ENCODE data around the gene ABHD18. TPM values are rescaled to one million over a fixed set of nuclear protein-coding genes. Genes with fewer than 3 reads are reported as not detected.
A peak's percentile ranks its signal among the peaks of the same experiment; 100 is the strongest.
"Not testable (repeated sequence)": the region's sequence is repeated elsewhere in the genome, so short reads cannot be mapped to it uniquely, and the experiment has no call there.

The ABHD18 gene
- 10 to 100 TPM; 17.3 to 18.9 TPM for total RNA-seq

- ChIA-PET CTCF (interaction anchor here (0.8 to 1.7 kb wide), 8 partner anchors 12 to 321 kb away, joined by 3 to 7 read pairs (median 5); partner anchors contain the start of gene LARP1B), POLR2A (interaction anchor here (0.9 to 2.5 kb wide), 9 partner anchors 30 to 847 kb away, joined by 3 to 44 read pairs (median 6); partner anchors contain the start of genes HSPA4L, LARP1B, PGRMC2 and PLK4)
- intact Hi-C loops (cut with micrococcal nuclease) = loop anchor here (1.0 to 10.0 kb wide), 7 partner anchors 32 to 1130 kb away; partner anchors contain the start of genes C4orf33, HSPA4L, LARP1B and PLK4
- Mint-ChIP-seq H3K4me1 (ENCODE audit: low read depth) (peaks cover 38% of the 10 kb centered on the region), H3K36me3 (peaks cover 17% of the 10 kb centered on the region), H3K9me3 (no peaks in the 10 kb centered on the region), H3K27ac (peak within 1 kb of the TSS; percentile 95), H3K4me3 (peak within 1 kb of the TSS; percentile 94), H3K27me3 (no peaks in the 10 kb centered on the region)
- peak; percentile 100 for DNase-seq
Measured at GRCh38 chr4:127965062-127965802, at the start of gene ABHD18, which contains the start of gene MFSD8. TSS of gene ABHD18 (plus strand) at chr4:127965406. CDS start at chr4:127982956, 17,550 bp downstream. TSS of gene MFSD8 (minus strand) at chr4:127965173. CDS start at chr4:127965133, 40 bp downstream.

- Mint-ChIP-seq H3K4me1 (ENCODE audit: low read depth) (no peaks in the 10 kb centered on the region), H3K27me3 (no peaks in the 10 kb centered on the region), H3K4me3 (no peak overlapping the region), H3K36me3 (peaks cover 18% of the 10 kb centered on the region), H3K27ac (no peak overlapping the region), H3K9me3 (no peaks in the 10 kb centered on the region)
- intact Hi-C loops (cut with micrococcal nuclease) = no loop called here
- DNase-seq = no peak
- ChIA-PET CTCF (no interaction called here), POLR2A (no interaction called here)
Measured at GRCh38 chr4:127916512-127916911, 48.7 kb upstream of the ABHD18 start.

- Mint-ChIP-seq H3K36me3 (peaks cover 20% of the 10 kb centered on the region), H3K27me3 (no peaks in the 10 kb centered on the region), H3K27ac (no peak overlapping the region), H3K9me3 (no peaks in the 10 kb centered on the region), H3K4me1 (ENCODE audit: low read depth) (no peaks in the 10 kb centered on the region), H3K4me3 (no peak overlapping the region)
- DNase-seq = no peak
- ChIA-PET POLR2A (no interaction called here), CTCF (no interaction called here)
- intact Hi-C loops (cut with micrococcal nuclease) = no loop called here
Measured at GRCh38 chr4:127917151-127917550, 48.1 kb upstream of the ABHD18 start.

- no peak overlapping the region for H3K27ac Mint-ChIP-seq
- POLR2A ChIA-PET = no interaction called here
- intact Hi-C loops (cut with micrococcal nuclease) = no loop called here
- peaks cover 35% of the 10 kb centered on the region for H3K36me3 Mint-ChIP-seq
- CTCF ChIA-PET = no interaction called here
- H3K27me3 Mint-ChIP-seq = no peaks in the 10 kb centered on the region
- H3K4me1 Mint-ChIP-seq (ENCODE audit: low read depth) = no peaks in the 10 kb centered on the region
- DNase-seq = no peak
- H3K4me3 Mint-ChIP-seq = no peak overlapping the region
- no peaks in the 10 kb centered on the region for H3K9me3 Mint-ChIP-seq
Measured at GRCh38 chr4:127920521-127920920, 44.7 kb upstream of the ABHD18 start.

- ChIA-PET POLR2A (no interaction called here), CTCF (interaction anchor here (0.8 kb wide), 1 partner anchor 10 kb away, joined by 3 read pairs; no protein-coding TSS in a partner anchor)
- DNase-seq = no peak
- Mint-ChIP-seq H3K9me3 (peaks cover 5% of the 10 kb centered on the region), H3K4me3 (no peak overlapping the region), H3K4me1 (ENCODE audit: low read depth) (no peaks in the 10 kb centered on the region), H3K27me3 (no peaks in the 10 kb centered on the region), H3K27ac (no peak overlapping the region), H3K36me3 (peaks cover 45% of the 10 kb centered on the region)
- intact Hi-C loops (cut with micrococcal nuclease) = no loop called here
Measured at GRCh38 chr4:127922226-127922625, 43.0 kb upstream of the ABHD18 start.

GRCh38 chr4:127925720-127926119 is 39.5 kb upstream of the ABHD18 start:
- H3K36me3 Mint-ChIP-seq = peaks cover 43% of the 10 kb centered on the region
- POLR2A ChIA-PET; H3K27me3 Mint-ChIP-seq; H3K9me3 Mint-ChIP-seq; H3K27ac Mint-ChIP-seq; H3K4me1 Mint-ChIP-seq (ENCODE audit: low read depth); CTCF ChIA-PET; DNase-seq; H3K4me3 Mint-ChIP-seq; intact Hi-C loops (cut with micrococcal nuclease): not testable (repeated sequence)

GRCh38 chr4:127930175-127930574 is 35.0 kb upstream of the ABHD18 start:
- Mint-ChIP-seq H3K27ac (no peak overlapping the region), H3K4me3 (no peak overlapping the region), H3K36me3 (peaks cover 24% of the 10 kb centered on the region), H3K9me3 (peaks cover 5% of the 10 kb centered on the region), H3K4me1 (ENCODE audit: low read depth) (no peaks in the 10 kb centered on the region), H3K27me3 (no peaks in the 10 kb centered on the region)
- DNase-seq = no peak
- ChIA-PET POLR2A (no interaction called here), CTCF (no interaction called here)
- intact Hi-C loops (cut with micrococcal nuclease) = no loop called here

GRCh38 chr4:127931836-127932235 is 33.4 kb upstream of the ABHD18 start:
- H3K36me3 Mint-ChIP-seq = peaks cover 12% of the 10 kb centered on the region
- H3K9me3 Mint-ChIP-seq; H3K27me3 Mint-ChIP-seq; H3K4me1 Mint-ChIP-seq (ENCODE audit: low read depth); H3K27ac Mint-ChIP-seq; DNase-seq; intact Hi-C loops (cut with micrococcal nuclease); POLR2A ChIA-PET; H3K4me3 Mint-ChIP-seq: not testable (repeated sequence)
- CTCF ChIA-PET = interaction anchor here (1.2 kb wide), 1 partner anchor 10 kb away, joined by 3 read pairs; no protein-coding TSS in a partner anchor

GRCh38 chr4:127936974-127937373 is 28.2 kb upstream of the ABHD18 start:
- Mint-ChIP-seq H3K36me3 (peaks cover 18% of the 10 kb centered on the region), H3K27me3 (no peaks in the 10 kb centered on the region), H3K27ac (peak overlapping the region; percentile 3), H3K4me3 (no peak overlapping the region), H3K9me3 (no peaks in the 10 kb centered on the region), H3K4me1 (ENCODE audit: low read depth) (peaks cover 8% of the 10 kb centered on the region)
- intact Hi-C loops (cut with micrococcal nuclease) = no loop called here
- ChIA-PET POLR2A (no interaction called here), CTCF (no interaction called here)
- no peak for DNase-seq

GRCh38 chr4:127957105-127957504 is 8.1 kb upstream of the ABHD18 start:
- ChIA-PET CTCF (no interaction called here), POLR2A (no interaction called here)
- no peak overlapping the region for H3K4me3 Mint-ChIP-seq
- H3K36me3 Mint-ChIP-seq = peaks cover 10% of the 10 kb centered on the region
- H3K9me3 Mint-ChIP-seq = no peaks in the 10 kb centered on the region
- H3K27ac Mint-ChIP-seq = no peak overlapping the region
- DNase-seq = no peak
- H3K27me3 Mint-ChIP-seq = no peaks in the 10 kb centered on the region
- peaks cover 4% of the 10 kb centered on the region for H3K4me1 Mint-ChIP-seq (ENCODE audit: low read depth)
- intact Hi-C loops (cut with micrococcal nuclease) = no loop called here

- DNase-seq = no peak
- intact Hi-C loops (cut with micrococcal nuclease) = loop anchor here (10.0 kb wide), 1 partner anchor 1135 kb away; the partner anchor contains the start of genes C4orf33 and SCLT1
- Mint-ChIP-seq H3K9me3 (no peaks in the 10 kb centered on the region), H3K36me3 (peaks cover 15% of the 10 kb centered on the region), H3K27me3 (no peaks in the 10 kb centered on the region), H3K4me1 (ENCODE audit: low read depth) (peaks cover 23% of the 10 kb centered on the region), H3K27ac (no peak overlapping the region), H3K4me3 (no peak overlapping the region)
- CTCF ChIA-PET = no interaction called here
- POLR2A ChIA-PET = no interaction called here
Measured at GRCh38 chr4:127959794-127960193, 5.4 kb upstream of the ABHD18 start.

- not testable (repeated sequence) for H3K27me3 Mint-ChIP-seq, H3K9me3 Mint-ChIP-seq
- Mint-ChIP-seq H3K36me3 (peaks cover 17% of the 10 kb centered on the region), H3K4me3 (peak overlapping the region; percentile 75), H3K27ac (peak overlapping the region; percentile 70), H3K4me1 (ENCODE audit: low read depth) (peaks cover 37% of the 10 kb centered on the region)
- intact Hi-C loops (cut with micrococcal nuclease) = loop anchor here (2.0 to 10.0 kb wide), 2 partner anchors 847 to 1131 kb away; partner anchors contain the start of genes C4orf33 and SCLT1
- DNase-seq = peak; percentile 30
- CTCF ChIA-PET = interaction anchor here (1.1 kb wide), 1 partner anchor 34 kb away, joined by 6 read pairs; no protein-coding TSS in a partner anchor
- POLR2A ChIA-PET = interaction anchor here (0.7 to 2.5 kb wide), 4 partner anchors 50 to 324 kb away, joined by 3 to 44 read pairs (median 15); partner anchors contain the start of genes LARP1B, PGRMC2 and PLK4
Measured at GRCh38 chr4:127963633-127964398, 1.4 kb upstream of the ABHD18 start.

Measured in activated CD4-positive, alpha-beta memory T cell treated with anti-CD3 and anti-CD28 coated beads for 36 hours (primary cell).